ENCODE data around the gene NUDT16L1. TPM values are rescaled to one million over a fixed set of nuclear protein-coding genes. Genes with fewer than 3 reads are reported as not detected.

The NUDT16L1 gene
- total RNA-seq, 2 experiments from 2014 or later = 22.3 to 25.6 TPM

- H3K27ac Mint-ChIP-seq = peak overlapping the region; percentile 99
- TF ChIP-seq CTCF (IDR thresholded peaks at IDR 0.05) = no peak
- H3K4me1 Mint-ChIP-seq (ENCODE audit: low read depth) = peaks cover 36% of the 10 kb centered on the region
- H3K27me3 Mint-ChIP-seq = no peaks in the 10 kb centered on the region
- H3K36me3 Mint-ChIP-seq (ENCODE audit: low read depth) = peaks cover 20% of the 10 kb centered on the region
- peak overlapping the region; percentile 77 for H3K4me3 Mint-ChIP-seq
- intact Hi-C loops (cut with micrococcal nuclease) = no loop called here
- DNase-seq (peak; percentile 89), ATAC-seq (peak; percentile 85)
- CTCF ChIA-PET = interaction anchor here (1.3 kb wide), 1 partner anchor 26 kb away, joined by 5 read pairs; no protein-coding TSS in a partner anchor
- POLR2A ChIA-PET = interaction anchor here (0.7 to 1.8 kb wide), 7 partner anchors 9 to 61 kb away, joined by 3 to 8 read pairs (median 5); partner anchors contain the start of gene NUDT16L1
- no peaks in the 10 kb centered on the region for H3K9me3 Mint-ChIP-seq
Measured at GRCh38 chr16:4675864-4676786, 17.2 kb upstream of the NUDT16L1 start.

GRCh38 chr16:4676831-4677230 is 16.5 kb upstream of the NUDT16L1 start:
- Mint-ChIP-seq H3K4me3 (peak overlapping the region; percentile 77), H3K9me3 (no peaks in the 10 kb centered on the region), H3K27ac (peak overlapping the region; percentile 99), H3K36me3 (ENCODE audit: low read depth) (peaks cover 24% of the 10 kb centered on the region), H3K4me1 (ENCODE audit: low read depth) (peaks cover 39% of the 10 kb centered on the region), H3K27me3 (no peaks in the 10 kb centered on the region)
- ChIA-PET CTCF (interaction anchor here (1.3 kb wide), 1 partner anchor 26 kb away, joined by 5 read pairs; no protein-coding TSS in a partner anchor), POLR2A (interaction anchor here (0.7 to 1.8 kb wide), 8 partner anchors 10 to 61 kb away, joined by 3 to 8 read pairs (median 4); partner anchors contain the start of gene NUDT16L1)
- intact Hi-C loops (cut with micrococcal nuclease) = no loop called here
- ATAC-seq (peak; percentile 27), DNase-seq (peak; percentile 54)
- TF ChIP-seq CTCF (IDR thresholded peaks at IDR 0.05) = no peak

- Mint-ChIP-seq H3K27me3 (no peaks in the 10 kb centered on the region), H3K4me1 (ENCODE audit: low read depth) (peaks cover 39% of the 10 kb centered on the region), H3K9me3 (no peaks in the 10 kb centered on the region), H3K27ac (peak overlapping the region; percentile 99), H3K4me3 (peak overlapping the region; percentile 77), H3K36me3 (ENCODE audit: low read depth) (peaks cover 23% of the 10 kb centered on the region)
- ChIA-PET CTCF (interaction anchor here (1.3 kb wide), 1 partner anchor 27 kb away, joined by 5 read pairs; no protein-coding TSS in a partner anchor), POLR2A (interaction anchor here (0.9 to 1.8 kb wide), 4 partner anchors 10 to 52 kb away, joined by 3 to 6 read pairs (median 4); no protein-coding TSS in a partner anchor)
- DNase-seq = no peak
- intact Hi-C loops (cut with micrococcal nuclease) = no loop called here
- TF ChIP-seq CTCF (IDR thresholded peaks at IDR 0.05) = no peak
- no peak for ATAC-seq
Measured at GRCh38 chr16:4677390-4677789, 16.0 kb upstream of the NUDT16L1 start.

- no peaks in the 10 kb centered on the region for H3K9me3 Mint-ChIP-seq
- H3K4me3 Mint-ChIP-seq = no peak overlapping the region
- intact Hi-C loops (cut with micrococcal nuclease) = no loop called here
- ATAC-seq (no peak), DNase-seq (no peak)
- CTCF ChIA-PET = no interaction called here
- POLR2A ChIA-PET = no interaction called here
- H3K4me1 Mint-ChIP-seq (ENCODE audit: low read depth) = peaks cover 40% of the 10 kb centered on the region
- peak overlapping the region; percentile 52 for H3K27ac Mint-ChIP-seq
- no peaks in the 10 kb centered on the region for H3K27me3 Mint-ChIP-seq
- H3K36me3 Mint-ChIP-seq (ENCODE audit: low read depth) = peaks cover 24% of the 10 kb centered on the region
- TF ChIP-seq CTCF (IDR thresholded peaks at IDR 0.05) = no peak
Measured at GRCh38 chr16:4677994-4678393, 15.4 kb upstream of the NUDT16L1 start.

All from activated CD8-positive, alpha-beta T cell treated with anti-CD3 and anti-CD28 coated beads for 36 hours (primary cell).